ENCODE data around the gene ST8SIA6. TPM values are rescaled to one million over a fixed set of nuclear protein-coding genes. Genes with fewer than 3 reads are reported as not detected.

The ST8SIA6 gene
- total and polyA plus RNA-seq, 7 donors = 0.12 to 2.1 (median 1.1) TPM

- no peak for TF ChIP-seq CTCF (IDR thresholded peaks at IDR 0.05)
- H3K4me3 ChIP-seq = no peak overlapping the region
- H3K9me3 ChIP-seq = no peaks in the 10 kb centered on the region
- ATAC-seq (no peak), DNase-seq (no peak)
- WGBS, 3 donors = 78 to 83% (median 80%) methylated on average over 4 of the region's 4 CpGs
- H3K27ac ChIP-seq = no peak overlapping the region
- no peaks in the 10 kb centered on the region for H3K4me1 ChIP-seq
- H3K36me3 ChIP-seq (ENCODE audit: insufficient read depth in 1 of 2, low read depth in 1 of 2) = no peaks in the 10 kb centered on the region
- no peaks in the 10 kb centered on the region for H3K27me3 ChIP-seq (ENCODE audit: insufficient read depth in 3 of 3, low read length in 2 of 3)
- intact Hi-C loops (cut with DNase I) = no loop called here
Observed at GRCh38 chr10:17479015-17479615, 24.7 kb upstream of the ST8SIA6 start.

- Histone ChIP-seq H3K27ac (no peak overlapping the region), H3K4me3 (no peak overlapping the region), H3K4me1 (no peaks in the 10 kb centered on the region), H3K27me3 (ENCODE audit: insufficient read depth in 3 of 3, low read length in 2 of 3) (no peaks in the 10 kb centered on the region), H3K36me3 (ENCODE audit: insufficient read depth in 1 of 2, low read depth in 1 of 2) (no peaks in the 10 kb centered on the region), H3K9me3 (no peaks in the 10 kb centered on the region)
- ATAC-seq (no peak), DNase-seq (no peak)
- 87 to 90% (median 88%) methylated on average over 1 of the region's 1 CpG for WGBS, 3 donors
- no peak for TF ChIP-seq CTCF (IDR thresholded peaks at IDR 0.05)
- intact Hi-C loops (cut with DNase I) = no loop called here
Observed at GRCh38 chr10:17476073-17476472, 21.7 kb upstream of the ST8SIA6 start.

GRCh38 chr10:17475661-17476060, 21.3 kb upstream of the ST8SIA6 start:
- WGBS, 3 donors = 63 to 74% (median 73%) methylated on average over 3 of the region's 3 CpGs
- TF ChIP-seq CTCF (IDR thresholded peaks at IDR 0.05) = no peak
- intact Hi-C loops (cut with DNase I) = no loop called here
- Histone ChIP-seq H3K4me3 (no peak overlapping the region), H3K27me3 (ENCODE audit: insufficient read depth in 3 of 3, low read length in 2 of 3) (no peaks in the 10 kb centered on the region), H3K27ac (no peak overlapping the region), H3K4me1 (no peaks in the 10 kb centered on the region), H3K36me3 (ENCODE audit: insufficient read depth in 1 of 2, low read depth in 1 of 2) (no peaks in the 10 kb centered on the region), H3K9me3 (no peaks in the 10 kb centered on the region)
- no peak for DNase-seq
- ATAC-seq = no peak

GRCh38 chr10:17474595-17475323, 20.4 kb upstream of the ST8SIA6 start:
- ATAC-seq = no peak
- 34 to 42% (median 38%) methylated on average over 5 of the region's 5 CpGs for WGBS, 3 donors
- H3K4me1 ChIP-seq = no peaks in the 10 kb centered on the region

More at GRCh38 chr10:17474595-17475323, 20.4 kb upstream of the ST8SIA6 start:
- Histone ChIP-seq H3K27ac (no peak overlapping the region), H3K36me3 (ENCODE audit: insufficient read depth in 1 of 2, low read depth in 1 of 2) (no peaks in the 10 kb centered on the region), H3K9me3 (no peaks in the 10 kb centered on the region), H3K4me3 (no peak overlapping the region), H3K27me3 (ENCODE audit: insufficient read depth in 3 of 3, low read length in 2 of 3) (no peaks in the 10 kb centered on the region)
- no peak for DNase-seq
- intact Hi-C loops (cut with DNase I) = no loop called here
- no peak for TF ChIP-seq CTCF (IDR thresholded peaks at IDR 0.05)
